ENCODE measurements around the gene KCNK5.

DNA sequence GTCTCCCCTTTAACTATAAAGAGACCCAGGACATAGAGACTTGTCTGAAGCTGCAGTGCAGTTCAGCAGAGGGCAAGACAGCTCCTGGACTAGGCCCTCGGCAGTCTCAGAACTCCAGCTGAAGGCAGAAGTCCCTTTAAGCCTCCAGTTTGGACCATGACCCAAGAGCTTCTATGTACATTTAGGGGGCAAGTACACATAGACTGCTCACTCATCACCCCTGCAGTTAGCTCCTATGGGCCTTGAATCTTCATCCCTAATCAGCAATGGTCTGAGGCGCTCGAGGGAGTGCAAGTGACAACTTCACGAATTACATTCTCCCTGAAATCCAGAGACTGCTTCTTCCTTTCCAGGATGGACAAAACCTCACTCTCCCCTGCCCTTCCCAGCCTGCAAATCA is 47.4 kb downstream of the KCNK5 start:
- TF ChIP-seq, protein P1, sequence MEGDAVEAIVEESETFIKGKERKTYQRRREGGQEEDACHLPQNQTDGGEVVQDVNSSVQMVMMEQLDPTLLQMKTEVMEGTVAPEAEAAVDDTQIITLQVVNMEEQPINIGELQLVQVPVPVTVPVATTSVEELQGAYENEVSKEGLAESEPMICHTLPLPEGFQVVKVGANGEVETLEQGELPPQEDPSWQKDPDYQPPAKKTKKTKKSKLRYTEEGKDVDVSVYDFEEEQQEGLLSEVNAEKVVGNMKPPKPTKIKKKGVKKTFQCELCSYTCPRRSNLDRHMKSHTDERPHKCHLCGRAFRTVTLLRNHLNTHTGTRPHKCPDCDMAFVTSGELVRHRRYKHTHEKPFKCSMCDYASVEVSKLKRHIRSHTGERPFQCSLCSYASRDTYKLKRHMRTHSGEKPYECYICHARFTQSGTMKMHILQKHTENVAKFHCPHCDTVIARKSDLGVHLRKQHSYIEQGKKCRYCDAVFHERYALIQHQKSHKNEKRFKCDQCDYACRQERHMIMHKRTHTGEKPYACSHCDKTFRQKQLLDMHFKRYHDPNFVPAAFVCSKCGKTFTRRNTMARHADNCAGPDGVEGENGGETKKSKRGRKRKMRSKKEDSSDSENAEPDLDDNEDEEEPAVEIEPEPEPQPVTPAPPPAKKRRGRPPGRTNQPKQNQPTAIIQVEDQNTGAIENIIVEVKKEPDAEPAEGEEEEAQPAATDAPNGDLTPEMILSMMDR (IDR thresholded peaks at IDR 0.05; ENCODE audit: low read depth, low read length, missing input control), result no peak
- TF ChIP-seq RAD21 (IDR thresholded peaks at IDR 0.05), result no peak
- no peak for TF ChIP-seq JUND (IDR thresholded peaks at IDR 0.05)
- no peak for TF ChIP-seq RXRA (IDR thresholded peaks at IDR 0.05)
- no peak for TF ChIP-seq TAF1 (conservative IDR thresholded peaks at IDR 0.05)
- TF ChIP-seq, protein P2, sequence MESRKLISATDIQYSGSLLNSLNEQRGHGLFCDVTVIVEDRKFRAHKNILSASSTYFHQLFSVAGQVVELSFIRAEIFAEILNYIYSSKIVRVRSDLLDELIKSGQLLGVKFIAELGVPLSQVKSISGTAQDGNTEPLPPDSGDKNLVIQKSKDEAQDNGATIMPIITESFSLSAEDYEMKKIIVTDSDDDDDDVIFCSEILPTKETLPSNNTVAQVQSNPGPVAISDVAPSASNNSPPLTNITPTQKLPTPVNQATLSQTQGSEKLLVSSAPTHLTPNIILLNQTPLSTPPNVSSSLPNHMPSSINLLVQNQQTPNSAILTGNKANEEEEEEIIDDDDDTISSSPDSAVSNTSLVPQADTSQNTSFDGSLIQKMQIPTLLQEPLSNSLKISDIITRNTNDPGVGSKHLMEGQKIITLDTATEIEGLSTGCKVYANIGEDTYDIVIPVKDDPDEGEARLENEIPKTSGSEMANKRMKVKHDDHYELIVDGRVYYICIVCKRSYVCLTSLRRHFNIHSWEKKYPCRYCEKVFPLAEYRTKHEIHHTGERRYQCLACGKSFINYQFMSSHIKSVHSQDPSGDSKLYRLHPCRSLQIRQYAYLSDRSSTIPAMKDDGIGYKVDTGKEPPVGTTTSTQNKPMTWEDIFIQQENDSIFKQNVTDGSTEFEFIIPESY (IDR thresholded peaks at IDR 0.05), result no peak
- no peak for TF ChIP-seq GABPA (IDR thresholded peaks at IDR 0.05 in 1 of 2, conservative IDR thresholded peaks at IDR 0.05 in 1 of 2)
- TF ChIP-seq, protein P3, sequence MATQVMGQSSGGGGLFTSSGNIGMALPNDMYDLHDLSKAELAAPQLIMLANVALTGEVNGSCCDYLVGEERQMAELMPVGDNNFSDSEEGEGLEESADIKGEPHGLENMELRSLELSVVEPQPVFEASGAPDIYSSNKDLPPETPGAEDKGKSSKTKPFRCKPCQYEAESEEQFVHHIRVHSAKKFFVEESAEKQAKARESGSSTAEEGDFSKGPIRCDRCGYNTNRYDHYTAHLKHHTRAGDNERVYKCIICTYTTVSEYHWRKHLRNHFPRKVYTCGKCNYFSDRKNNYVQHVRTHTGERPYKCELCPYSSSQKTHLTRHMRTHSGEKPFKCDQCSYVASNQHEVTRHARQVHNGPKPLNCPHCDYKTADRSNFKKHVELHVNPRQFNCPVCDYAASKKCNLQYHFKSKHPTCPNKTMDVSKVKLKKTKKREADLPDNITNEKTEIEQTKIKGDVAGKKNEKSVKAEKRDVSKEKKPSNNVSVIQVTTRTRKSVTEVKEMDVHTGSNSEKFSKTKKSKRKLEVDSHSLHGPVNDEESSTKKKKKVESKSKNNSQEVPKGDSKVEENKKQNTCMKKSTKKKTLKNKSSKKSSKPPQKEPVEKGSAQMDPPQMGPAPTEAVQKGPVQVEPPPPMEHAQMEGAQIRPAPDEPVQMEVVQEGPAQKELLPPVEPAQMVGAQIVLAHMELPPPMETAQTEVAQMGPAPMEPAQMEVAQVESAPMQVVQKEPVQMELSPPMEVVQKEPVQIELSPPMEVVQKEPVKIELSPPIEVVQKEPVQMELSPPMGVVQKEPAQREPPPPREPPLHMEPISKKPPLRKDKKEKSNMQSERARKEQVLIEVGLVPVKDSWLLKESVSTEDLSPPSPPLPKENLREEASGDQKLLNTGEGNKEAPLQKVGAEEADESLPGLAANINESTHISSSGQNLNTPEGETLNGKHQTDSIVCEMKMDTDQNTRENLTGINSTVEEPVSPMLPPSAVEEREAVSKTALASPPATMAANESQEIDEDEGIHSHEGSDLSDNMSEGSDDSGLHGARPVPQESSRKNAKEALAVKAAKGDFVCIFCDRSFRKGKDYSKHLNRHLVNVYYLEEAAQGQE (IDR thresholded peaks at IDR 0.05), result no peak
- TF ChIP-seq EGR1 (IDR thresholded peaks at IDR 0.05; ENCODE audit: low read depth in 2 of 2), result no peak
